MCF 10A (cell line): ENCODE measurements around the gene ARHGEF26. TPM values are rescaled to one million over a fixed set of nuclear protein-coding genes. Genes with fewer than 3 reads are reported as not detected.

ENCODE experiments used
- BruUV-seq: library from RNA; stranded (reverse); fragments of 400-500 nt; replicated peaks from 2 replicates; lab custom pipeline; 2021; lab: Mats Ljungman, UMichigan
- CTCF ChIA-PET: fragments of 300-600 bp; sonication (Branson Sonifier 250); formaldehyde crosslinking; extraction: SDS; loops from one replicate; lab custom pipeline; 2021; ENCODE audit warnings: antibody characterized with exemption, inconsistent platforms; lab: Yijun Ruan, JAX
- POLR2A ChIA-PET: fragments of 300-600, 350-650 bp; sonication (Branson Sonifier 250); formaldehyde crosslinking; extraction: SDS; loops from one replicate; lab custom pipeline; 2020; ENCODE audit warnings: antibody characterized with exemption, inconsistent platforms; lab: Yijun Ruan, JAX
- DNase-seq: peaks from one replicate; pipeline ENCODE4 v3.0.0-alpha.2; 2018; ENCODE audit not compliant: unreplicated experiment
- H3K27ac Mint-ChIP-seq: one replicate; pipeline ENCODE4 v1.8.0; 2022; ENCODE audit warnings: mild to moderate bottlenecking, low read depth, mixed read lengths; ENCODE audit not compliant: unreplicated experiment
- H3K27me3 Mint-ChIP-seq: one replicate; pipeline ENCODE4 v1.8.0; 2022; ENCODE audit warnings: mixed read lengths; ENCODE audit not compliant: insufficient read depth, unreplicated experiment
- H3K36me3 Mint-ChIP-seq: one replicate; pipeline ENCODE4 v1.8.0; 2022; ENCODE audit warnings: mild to moderate bottlenecking, moderate library complexity, mixed read lengths; ENCODE audit not compliant: insufficient read depth, unreplicated experiment
- H3K4me1 Mint-ChIP-seq: one replicate; pipeline ENCODE4 v1.8.0; 2022; ENCODE audit warnings: mixed read lengths; ENCODE audit not compliant: insufficient read depth, unreplicated experiment
- H3K4me3 Mint-ChIP-seq: one replicate; pipeline ENCODE4 v1.8.0; 2022; ENCODE audit warnings: mild to moderate bottlenecking, moderate library complexity, mixed read lengths; ENCODE audit not compliant: unreplicated experiment
- H3K9me3 Mint-ChIP-seq: one replicate; pipeline ENCODE4 v1.8.0; 2022; ENCODE audit warnings: mixed read lengths; ENCODE audit not compliant: unreplicated experiment
- CTCF ChIP-seq: fragments of 200-600 bp; IDR thresholded peaks from one replicate; pipeline ENCODE4 v1.8.0; 2022; ENCODE audit warnings: antibody characterized with exemption, mild to moderate bottlenecking; ENCODE audit not compliant: unreplicated experiment
- intact Hi-C: fragments of 100-400 bp; cut with micrococcal nuclease; formaldehyde crosslinking; loops from 2 replicates; pipeline ENCODE4 v1.14.1; 2022
- total RNA-seq: library from RNA; stranded (reverse); gene quantifications from 2 replicates; pipeline ENCODE4 v1.2.3, GENCODE V29; 2022

Gene ARHGEF26
- total RNA-seq, 1 experiment from 2014 or later = 0.63 TPM

GRCh38 chr3:154111365-154111935 lies 9.7 kb upstream of the ARHGEF26 start:
- ChIA-PET CTCF (interaction anchor here (1.1 to 1.5 kb wide), 2 partner anchors 18 to 142 kb away, joined by 3 to 6 read pairs; no protein-coding TSS in a partner anchor), POLR2A (interaction anchor here (0.5 to 1.2 kb wide), 3 partner anchors 10 to 170 kb away, joined by 3 read pairs; partner anchors contain the start of gene ARHGEF26)
- H3K4me3 Mint-ChIP-seq = no peak overlapping the region
- TF ChIP-seq CTCF = no peak
- H3K9me3 Mint-ChIP-seq = no peaks in the 10 kb centered on the region
- H3K27ac Mint-ChIP-seq = no peak overlapping the region
- DNase-seq = no peak
- H3K36me3 Mint-ChIP-seq = no peaks in the 10 kb centered on the region
- intact Hi-C loops = no loop called here
- peaks cover 38% of the 10 kb centered on the region for H3K27me3 Mint-ChIP-seq
- H3K4me1 Mint-ChIP-seq = no peaks in the 10 kb centered on the region
- BruUV-seq = no TSS peak

GRCh38 chr3:154112146-154112852 lies 8.9 kb upstream of the ARHGEF26 start:
- Mint-ChIP-seq H3K4me1 (no peaks in the 10 kb centered on the region), H3K4me3 (no peak overlapping the region), H3K36me3 (no peaks in the 10 kb centered on the region), H3K27me3 (peaks cover 38% of the 10 kb centered on the region), H3K27ac (no peak overlapping the region), H3K9me3 (no peaks in the 10 kb centered on the region)
- ChIA-PET POLR2A (interaction anchor here (1.2 to 1.8 kb wide), 2 partner anchors 9 to 10 kb away, joined by 3 to 6 read pairs; partner anchors contain the start of gene ARHGEF26), CTCF (interaction anchor here (0.8 to 1.5 kb wide), 4 partner anchors 9 to 141 kb away, joined by 3 to 6 read pairs (median 4); partner anchors contain the start of gene ARHGEF26)
- DNase-seq = no peak
- no TSS peak for BruUV-seq
- no peak for TF ChIP-seq CTCF
- intact Hi-C loops = no loop called here

GRCh38 chr3:154113609-154114008 lies 7.6 kb upstream of the ARHGEF26 start:
- intact Hi-C loops = no loop called here
- CTCF ChIA-PET = interaction anchor here (0.5 to 0.8 kb wide), 3 partner anchors 11 to 1350 kb away, joined by 3 read pairs; no protein-coding TSS in a partner anchor
- no peak for DNase-seq
- Mint-ChIP-seq H3K36me3 (no peaks in the 10 kb centered on the region), H3K4me1 (no peaks in the 10 kb centered on the region), H3K27me3 (peaks cover 38% of the 10 kb centered on the region), H3K9me3 (no peaks in the 10 kb centered on the region), H3K27ac (no peak overlapping the region), H3K4me3 (no peak overlapping the region)
- no peak for TF ChIP-seq CTCF
- POLR2A ChIA-PET = interaction anchor here (0.8 to 1.8 kb wide), 3 partner anchors 11 to 140 kb away, joined by 3 to 6 read pairs (median 4); no protein-coding TSS in a partner anchor
- no TSS peak for BruUV-seq

GRCh38 chr3:154115332-154115731 lies 5.9 kb upstream of the ARHGEF26 start:
- peaks cover 38% of the 10 kb centered on the region for H3K27me3 Mint-ChIP-seq
- ChIA-PET CTCF (no interaction called here), POLR2A (no interaction called here)
- no peak for DNase-seq
- H3K4me1 Mint-ChIP-seq = no peaks in the 10 kb centered on the region
- no peak for TF ChIP-seq CTCF
- no TSS peak for BruUV-seq
- no peaks in the 10 kb centered on the region for H3K36me3 Mint-ChIP-seq
- intact Hi-C loops = no loop called here
- H3K9me3 Mint-ChIP-seq = no peaks in the 10 kb centered on the region
- H3K4me3 Mint-ChIP-seq = no peak overlapping the region
- no peak overlapping the region for H3K27ac Mint-ChIP-seq
